ENCODE data around the gene NUP210. TPM values are rescaled to one million over a fixed set of nuclear protein-coding genes. Genes with fewer than 3 reads are reported as not detected.

The NUP210 gene
- total and polyA plus RNA-seq, 2 of the 13 experiments (the other 11 are each of a cell fraction or from before 2014, with no cell fraction given) = 31.6 to 35.2 TPM

DNA sequence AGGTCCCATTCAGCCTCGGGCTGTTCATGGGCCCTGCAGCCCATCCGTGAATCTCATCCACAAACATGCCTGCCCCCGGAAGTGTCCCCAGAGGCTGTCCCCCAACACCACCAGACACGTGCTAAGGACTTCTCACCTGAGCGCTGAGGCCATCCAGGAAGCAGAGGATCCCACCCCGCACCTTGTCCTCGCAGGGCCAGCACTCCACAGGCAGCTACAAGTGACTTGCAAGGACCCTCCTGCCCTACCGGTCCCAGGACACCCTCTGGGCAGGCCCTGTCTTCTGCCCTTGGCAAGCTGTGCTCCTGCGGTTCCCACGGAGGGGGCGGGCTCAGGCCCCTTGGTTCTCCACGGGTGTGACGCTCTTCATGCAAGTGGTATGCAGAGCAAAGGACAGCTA lies 146.0 kb downstream of the NUP210 start:
- BruUV-seq (replicated peaks) = no TSS peak
- FAIRE-seq (no peak), ATAC-seq (no peak; the same call in 2 of the 3 replicates), DNase-seq (ENCODE audit: low spot score) (no peak)
- ChIA-PET CTCF (ENCODE audit: low intra/inter-chr PET ratio, low total read pairs) (no interaction called here), POLR2A (no interaction called here)
- Histone ChIP-seq H3K79me2 (ENCODE audit: insufficient read depth, low read length) (peaks cover 51% of the 10 kb centered on the region), H3K27ac (ENCODE audit: extremely low read length, insufficient read depth, low read length) (no peak overlapping the region), H4K20me1 (ENCODE audit: insufficient read depth, low read length) (0 out of 2 replicates have a peak, but pooled peaks cover 2% of the 10 kb centered on the region), H3K4me3 (replicated peaks in 1 of 3; ENCODE audit: insufficient read depth in 1 of 3, low read depth in 2 of 3, low read length in 3 of 3) (no peak overlapping the region), H3K9me3 (ENCODE audit: low read length) (peaks cover 4% of the 10 kb centered on the region; the same call in 1 of the 2 replicates), H3K4me2 (ENCODE audit: low read depth, low read length) (no peak overlapping the region), H3K36me3 (replicated peaks in 1 of 2; ENCODE audit: control insufficient read depth in 1 of 2, insufficient read depth in 2 of 2, low read length in 2 of 2) (peaks cover 0 to 21% of the 10 kb centered on the region in 2 experiments; a peak in 2 of 5 replicates), H3K27me3 (ENCODE audit: control insufficient read depth in 1 of 2, insufficient read depth in 2 of 2, low read length in 2 of 2) (no peaks in the 10 kb centered on the region), H3K4me1 (ENCODE audit: insufficient read depth, low read length) (peaks cover 16% of the 10 kb centered on the region), H3K9ac (ENCODE audit: insufficient read depth, low read depth, low read length) (no peak overlapping the region), H2AFZ (ENCODE audit: low read length) (no peak overlapping the region)
- intact Hi-C loops (cut with micrococcal nuclease; ENCODE audit: unreplicated experiment) (no loop called here), in situ Hi-C loops (cut with HindIII; ENCODE audit: extremely low pct_ligation_motif_present, low pct_unique_long_range_greater_than_20kb) (no loop called here)
- TF ChIP-seq SPEN (CRISPR knock-in tag; IDR thresholded peaks at IDR 0.05; ENCODE audit: low read depth) (no peak), TOPORS (CRISPR knock-in tag; IDR thresholded peaks at IDR 0.05) (no peak), ZNF33A (CRISPR knock-in tag; IDR thresholded peaks at IDR 0.05; ENCODE audit: borderline replicate concordance) (no peak), ETV5 (CRISPR knock-in tag; IDR thresholded peaks at IDR 0.05; ENCODE audit: borderline replicate concordance) (no peak), RBFOX2 (IDR thresholded peaks at IDR 0.05; ENCODE audit: low read depth, low read length) (no peak), RFX5 (IDR thresholded peaks at IDR 0.05; ENCODE audit: low read depth, low read length) (no peak), ZNF552 (CRISPR knock-in tag; IDR thresholded peaks at IDR 0.05; ENCODE audit: borderline replicate concordance) (no peak), ATAD3A (CRISPR knock-in tag; IDR thresholded peaks at IDR 0.05) (no peak), TCF7 (IDR thresholded peaks at IDR 0.05; ENCODE audit: low read depth) (no peak), KDM4B (CRISPR knock-in tag; IDR thresholded peaks at IDR 0.05) (no peak), ZNF737 (CRISPR knock-in tag; IDR thresholded peaks at IDR 0.05; ENCODE audit: borderline replicate concordance) (no peak), FOXO1 (CRISPR knock-in tag; IDR thresholded peaks at IDR 0.05) (no peak), ZBTB38 (CRISPR knock-in tag; IDR thresholded peaks at IDR 0.05) (no peak), ZNF275 (CRISPR knock-in tag; IDR thresholded peaks at IDR 0.05; ENCODE audit: borderline replicate concordance) (no peak), HDAC2 (CRISPR knock-in tag; IDR thresholded peaks at IDR 0.05) (no peak)
- TF ChIP-seq, protein P1, sequence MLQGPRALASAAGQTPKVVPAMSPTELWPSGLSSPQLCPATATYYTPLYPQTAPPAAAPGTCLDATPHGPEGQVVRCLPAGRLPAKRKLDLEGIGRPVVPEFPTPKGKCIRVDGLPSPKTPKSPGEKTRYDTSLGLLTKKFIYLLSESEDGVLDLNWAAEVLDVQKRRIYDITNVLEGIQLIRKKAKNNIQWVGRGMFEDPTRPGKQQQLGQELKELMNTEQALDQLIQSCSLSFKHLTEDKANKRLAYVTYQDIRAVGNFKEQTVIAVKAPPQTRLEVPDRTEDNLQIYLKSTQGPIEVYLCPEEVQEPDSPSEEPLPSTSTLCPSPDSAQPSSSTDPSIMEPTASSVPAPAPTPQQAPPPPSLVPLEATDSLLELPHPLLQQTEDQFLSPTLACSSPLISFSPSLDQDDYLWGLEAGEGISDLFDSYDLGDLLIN (CRISPR knock-in tag; IDR thresholded peaks at IDR 0.05; ENCODE audit: borderline replicate concordance) = no peak
- TF ChIP-seq, protein P2, sequence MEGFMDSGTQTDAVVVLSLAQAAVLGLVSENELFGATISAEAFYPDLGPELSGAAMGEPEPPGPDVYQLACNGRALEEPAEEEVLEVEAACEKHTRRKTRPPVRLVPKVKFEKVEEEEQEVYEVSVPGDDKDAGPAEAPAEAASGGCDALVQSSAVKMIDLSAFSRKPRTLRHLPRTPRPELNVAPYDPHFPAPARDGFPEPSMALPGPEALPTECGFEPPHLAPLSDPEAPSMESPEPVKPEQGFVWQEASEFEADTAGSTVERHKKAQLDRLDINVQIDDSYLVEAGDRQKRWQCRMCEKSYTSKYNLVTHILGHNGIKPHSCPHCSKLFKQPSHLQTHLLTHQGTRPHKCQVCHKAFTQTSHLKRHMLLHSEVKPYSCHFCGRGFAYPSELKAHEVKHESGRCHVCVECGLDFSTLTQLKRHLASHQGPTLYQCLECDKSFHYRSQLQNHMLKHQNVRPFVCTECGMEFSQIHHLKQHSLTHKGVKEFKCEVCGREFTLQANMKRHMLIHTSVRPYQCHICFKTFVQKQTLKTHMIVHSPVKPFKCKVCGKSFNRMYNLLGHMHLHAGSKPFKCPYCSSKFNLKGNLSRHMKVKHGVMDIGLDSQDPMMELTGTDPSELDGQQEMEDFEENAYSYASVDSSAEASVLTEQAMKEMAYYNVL (CRISPR knock-in tag; IDR thresholded peaks at IDR 0.05; ENCODE audit: borderline replicate concordance) = no peak
- WGBS (ENCODE audit: low lambda C conversion rate) = 96% methylated on average over 12 of the region's 13 CpGs

Measured in HepG2 (cell line).